HL-60 (cell line): ENCODE results near the gene IL11.

ENCODE experiments used
- CTCF ChIP-seq: IDR thresholded peaks from one replicate; pipeline ENCODE4 v1.5.1; 2011; ENCODE audit warnings: low read length, control low read depth, inconsistent platforms; ENCODE audit not compliant: insufficient read depth
- SPI1 ChIP-seq: IDR thresholded peaks from 2 replicates; pipeline ENCODE4 v1.6.1; 2012; ENCODE audit warnings: low read depth, mild to moderate bottlenecking, borderline replicate concordance

GRCh38 chr19:55358943-55359908, 11.0 kb downstream of the IL11 start:
- no peak for TF ChIP-seq CTCF
- no peak for TF ChIP-seq SPI1
